Measurements from ENCODE around the gene SMIM44. TPM values are rescaled to one million over a fixed set of nuclear protein-coding genes. Genes with fewer than 3 reads are reported as not detected.

Gene SMIM44
- total RNA-seq, 1 donor from 2014 or later = not detected

DNA sequence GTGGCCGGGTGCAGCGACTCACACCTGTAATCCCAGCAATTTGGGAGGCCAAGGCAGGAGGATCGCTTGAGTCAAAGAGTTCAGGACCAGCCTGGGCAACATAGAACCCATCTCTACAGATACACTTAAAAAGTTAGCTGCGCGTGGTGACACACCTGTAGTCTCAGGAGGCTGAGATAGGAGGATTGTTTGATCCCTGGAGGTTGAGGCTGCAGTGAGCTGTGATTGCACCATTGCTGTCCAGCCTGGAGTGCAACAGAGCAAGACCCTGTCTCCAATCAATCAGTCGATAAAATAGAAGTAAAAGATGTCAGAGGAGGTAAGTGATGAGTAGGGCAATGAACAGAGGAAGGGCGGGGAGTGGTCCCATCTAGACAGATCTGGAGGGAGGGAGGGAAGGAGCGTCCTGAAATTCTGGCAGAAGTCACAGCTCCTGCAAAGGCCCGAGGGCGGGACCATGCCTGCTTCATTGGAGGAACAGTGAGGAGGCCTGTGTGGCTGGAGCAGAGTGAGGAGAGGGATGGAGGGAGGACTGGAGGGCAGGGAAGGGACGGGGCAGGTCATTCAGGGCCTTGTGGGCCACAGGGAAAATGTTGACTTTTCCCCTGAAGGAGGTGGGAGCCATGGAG lies 12.6 kb downstream of the SMIM44 start:
- H3K36me3 Mint-ChIP-seq (ENCODE audit: unreplicated experiment) = no peaks in the 10 kb centered on the region
- peaks cover 3% of the 10 kb centered on the region for H3K9me3 Mint-ChIP-seq (ENCODE audit: unreplicated experiment)
- DNase-seq = no peak
- no peak overlapping the region for H3K27ac Mint-ChIP-seq (ENCODE audit: unreplicated experiment)
- H3K4me3 Mint-ChIP-seq (ENCODE audit: unreplicated experiment) = no peak overlapping the region
- H3K27me3 Mint-ChIP-seq (ENCODE audit: unreplicated experiment) = peaks cover 23% of the 10 kb centered on the region
- no peaks in the 10 kb centered on the region for H3K4me1 Mint-ChIP-seq (ENCODE audit: low read depth, unreplicated experiment)
- TF ChIP-seq, protein P1, sequence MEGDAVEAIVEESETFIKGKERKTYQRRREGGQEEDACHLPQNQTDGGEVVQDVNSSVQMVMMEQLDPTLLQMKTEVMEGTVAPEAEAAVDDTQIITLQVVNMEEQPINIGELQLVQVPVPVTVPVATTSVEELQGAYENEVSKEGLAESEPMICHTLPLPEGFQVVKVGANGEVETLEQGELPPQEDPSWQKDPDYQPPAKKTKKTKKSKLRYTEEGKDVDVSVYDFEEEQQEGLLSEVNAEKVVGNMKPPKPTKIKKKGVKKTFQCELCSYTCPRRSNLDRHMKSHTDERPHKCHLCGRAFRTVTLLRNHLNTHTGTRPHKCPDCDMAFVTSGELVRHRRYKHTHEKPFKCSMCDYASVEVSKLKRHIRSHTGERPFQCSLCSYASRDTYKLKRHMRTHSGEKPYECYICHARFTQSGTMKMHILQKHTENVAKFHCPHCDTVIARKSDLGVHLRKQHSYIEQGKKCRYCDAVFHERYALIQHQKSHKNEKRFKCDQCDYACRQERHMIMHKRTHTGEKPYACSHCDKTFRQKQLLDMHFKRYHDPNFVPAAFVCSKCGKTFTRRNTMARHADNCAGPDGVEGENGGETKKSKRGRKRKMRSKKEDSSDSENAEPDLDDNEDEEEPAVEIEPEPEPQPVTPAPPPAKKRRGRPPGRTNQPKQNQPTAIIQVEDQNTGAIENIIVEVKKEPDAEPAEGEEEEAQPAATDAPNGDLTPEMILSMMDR (IDR thresholded peaks at IDR 0.05; ENCODE audit: partially characterized antibody, unreplicated experiment) = no peak

DNA sequence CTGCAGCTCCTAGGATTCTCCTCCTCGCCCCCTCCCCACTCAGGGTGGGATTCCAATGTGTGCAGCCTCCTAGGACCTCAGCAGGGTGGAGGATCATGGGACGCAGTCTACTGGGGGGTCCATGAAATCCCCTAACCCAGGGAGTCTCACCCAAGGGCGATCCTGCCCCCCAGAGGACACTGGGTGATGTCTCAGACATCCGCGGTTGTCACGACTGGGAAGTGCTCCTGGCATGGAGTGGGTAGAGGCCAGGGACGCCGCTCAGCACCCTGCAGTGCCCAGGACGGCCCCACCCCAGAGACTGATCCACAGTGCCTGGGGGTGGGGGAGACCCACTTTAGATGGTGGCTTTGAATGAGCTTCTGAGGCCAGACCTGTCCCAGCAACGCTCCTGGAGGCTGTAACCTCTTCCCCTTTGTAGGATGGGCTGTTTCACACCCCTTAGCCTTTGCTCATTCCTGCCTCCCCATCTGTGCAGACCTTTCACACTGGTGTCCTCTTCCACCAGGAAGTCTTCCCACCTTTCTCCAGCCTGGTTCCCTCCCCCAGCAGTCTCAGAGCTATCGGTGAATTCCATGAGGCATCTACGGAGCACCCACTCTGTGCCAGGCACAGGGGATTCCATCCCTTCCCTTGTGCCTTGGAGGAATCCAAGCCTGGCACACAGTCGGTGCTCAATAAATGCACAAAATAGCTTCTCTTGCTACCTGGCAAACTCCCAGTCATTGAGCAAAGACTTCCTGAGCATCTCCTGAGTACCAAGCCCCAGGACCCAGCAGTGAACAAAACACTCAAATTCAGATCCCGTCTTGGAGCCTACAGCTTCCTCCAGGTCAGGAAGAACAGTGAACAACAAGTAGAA lies 13.4 kb downstream of the SMIM44 start:
- no peaks in the 10 kb centered on the region for H3K4me1 Mint-ChIP-seq (ENCODE audit: low read depth, unreplicated experiment)
- TF ChIP-seq, protein P1 (IDR thresholded peaks at IDR 0.05; ENCODE audit: partially characterized antibody, unreplicated experiment) = no peak
- peaks cover 3% of the 10 kb centered on the region for H3K9me3 Mint-ChIP-seq (ENCODE audit: unreplicated experiment)
- H3K4me3 Mint-ChIP-seq (ENCODE audit: unreplicated experiment) = no peak overlapping the region
- H3K27me3 Mint-ChIP-seq (ENCODE audit: unreplicated experiment) = peaks cover 26% of the 10 kb centered on the region
- no peak for DNase-seq
- no peak overlapping the region for H3K27ac Mint-ChIP-seq (ENCODE audit: unreplicated experiment)
- no peaks in the 10 kb centered on the region for H3K36me3 Mint-ChIP-seq (ENCODE audit: unreplicated experiment)

DNA sequence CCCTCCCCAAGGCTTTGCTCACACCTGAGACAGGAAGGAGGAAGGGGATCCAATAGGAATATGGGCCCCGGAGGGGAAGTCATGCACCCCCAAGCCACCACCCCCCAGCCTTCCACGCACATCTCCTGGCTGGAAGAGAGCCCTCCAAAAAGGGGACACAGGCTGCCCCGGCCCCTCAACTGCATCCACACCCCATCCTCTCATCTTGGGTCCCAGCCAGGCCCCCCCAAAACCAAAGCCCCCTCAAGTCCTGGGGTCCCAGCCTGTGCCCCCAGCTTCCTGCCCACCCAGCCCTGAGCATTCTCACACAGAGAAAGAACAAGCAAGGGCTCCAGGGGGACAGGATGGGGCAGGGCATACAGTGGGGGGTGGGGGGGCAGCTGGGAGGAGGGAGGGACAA lies 15.0 kb downstream of the SMIM44 start:
- no peak for DNase-seq
- no peaks in the 10 kb centered on the region for H3K36me3 Mint-ChIP-seq (ENCODE audit: unreplicated experiment)
- H3K27ac Mint-ChIP-seq (ENCODE audit: unreplicated experiment) = no peak overlapping the region
- H3K9me3 Mint-ChIP-seq (ENCODE audit: unreplicated experiment) = peaks cover 3% of the 10 kb centered on the region
- no peak overlapping the region for H3K4me3 Mint-ChIP-seq (ENCODE audit: unreplicated experiment)
- peaks cover 26% of the 10 kb centered on the region for H3K27me3 Mint-ChIP-seq (ENCODE audit: unreplicated experiment)
- no peaks in the 10 kb centered on the region for H3K4me1 Mint-ChIP-seq (ENCODE audit: low read depth, unreplicated experiment)
- TF ChIP-seq, protein P1 (IDR thresholded peaks at IDR 0.05; ENCODE audit: partially characterized antibody, unreplicated experiment) = no peak

DNA sequence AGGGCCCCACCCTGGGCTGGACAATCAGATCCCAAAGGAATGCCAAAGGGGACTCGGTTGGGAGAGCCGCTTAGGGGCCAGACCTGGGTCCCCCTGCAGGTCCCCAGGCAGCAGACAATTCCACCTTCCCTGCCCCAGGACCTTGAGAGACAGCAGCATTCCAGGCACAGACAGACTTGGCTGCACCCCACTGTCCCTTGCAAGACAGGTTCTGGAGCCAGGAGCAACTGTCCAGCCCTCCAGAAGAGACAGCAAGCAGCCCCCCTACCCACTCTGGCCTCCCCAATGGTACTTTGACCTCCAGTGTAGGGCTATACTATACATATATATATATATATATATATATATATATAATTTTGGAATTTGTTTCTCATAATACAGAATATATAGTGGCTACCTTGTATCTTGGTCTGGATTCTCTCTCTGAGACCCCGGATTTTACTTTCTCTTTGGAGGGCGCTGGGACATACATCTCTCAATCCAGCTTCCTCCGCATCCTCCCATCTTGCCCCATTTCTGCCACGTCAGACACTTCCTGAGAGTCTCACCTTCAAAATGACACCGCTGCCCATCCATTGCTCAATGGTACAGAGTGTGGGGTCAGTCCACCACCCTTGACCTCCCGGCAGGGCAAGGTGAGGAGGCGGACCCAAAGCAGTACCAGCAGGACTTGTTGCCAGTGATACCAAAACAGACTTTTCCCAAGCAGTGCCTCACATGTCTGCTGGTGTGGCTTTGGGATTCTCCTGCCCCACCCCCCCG lies 15.6 kb downstream of the SMIM44 start:
- Mint-ChIP-seq H3K4me3 (ENCODE audit: unreplicated experiment) (no peak overlapping the region), H3K36me3 (ENCODE audit: unreplicated experiment) (no peaks in the 10 kb centered on the region), H3K27me3 (ENCODE audit: unreplicated experiment) (peaks cover 29% of the 10 kb centered on the region), H3K9me3 (ENCODE audit: unreplicated experiment) (peaks cover 3% of the 10 kb centered on the region), H3K27ac (ENCODE audit: unreplicated experiment) (no peak overlapping the region), H3K4me1 (ENCODE audit: low read depth, unreplicated experiment) (peaks cover 2% of the 10 kb centered on the region)
- TF ChIP-seq, protein P1 (IDR thresholded peaks at IDR 0.05; ENCODE audit: partially characterized antibody, unreplicated experiment) = no peak
- no peak for DNase-seq
